Measurements from ENCODE around the gene EXOG.

- TF ChIP-seq CTCF (IDR thresholded peaks at IDR 0.05) (no peak), POLR2A (IDR thresholded peaks at IDR 0.05) (no peak), EP300 (IDR thresholded peaks at IDR 0.05) (no peak), POLR2AphosphoS5 (IDR thresholded peaks at IDR 0.05) (no peak)
Observed at GRCh38 chr3:38534180-38534579, 38.0 kb downstream of the EXOG start.
